ENCODE results near the gene ZNF584.

The ZNF584 gene

GRCh38 chr19:58466760-58467589, 58.5 kb downstream of the ZNF584 start, which contains the start of gene ZNF324:
Gene ZNF324 (plus strand): TSS chr19:58467080. CDS start chr19:58469186, 2,106 bp downstream.
- peaks cover 20% of the 10 kb centered on the region for H3K4me1 ChIP-seq (ENCODE audit: control insufficient read depth, low read length)
- H3K4me2 ChIP-seq (ENCODE audit: low read length), result peak within 1 kb of the TSS; percentile 72
- TF ChIP-seq CTCF (IDR thresholded peaks at IDR 0.05; ENCODE audit: low read depth, low read length, poor library complexity, severe bottlenecking), result peak; percentile 24
- TF ChIP-seq EZH2phosphoT487 (IDR thresholded peaks at IDR 0.05; ENCODE audit: borderline replicate concordance, low read length), result no peak
- H3K36me3 ChIP-seq (ENCODE audit: control insufficient read depth, low read length), result peaks cover 20% of the 10 kb centered on the region
- peaks cover 11% of the 10 kb centered on the region for H3F3A ChIP-seq (ENCODE audit: control insufficient read depth, insufficient read depth)
- H3K79me2 ChIP-seq (ENCODE audit: control insufficient read depth, low read length), result peaks cover 27% of the 10 kb centered on the region
- H4K20me1 ChIP-seq (ENCODE audit: control insufficient read depth, insufficient read depth, low read depth, low read length), result peaks cover 8% of the 10 kb centered on the region; the same call in 1 of the 2 replicates
- H3K4me3 ChIP-seq (ENCODE audit: low read length), result peak within 1 kb of the TSS; percentile 91
- no peaks in the 10 kb centered on the region for H3K9me3 ChIP-seq (ENCODE audit: control insufficient read depth, insufficient read depth, low read length)
- H3K9me2 ChIP-seq (replicated peaks; ENCODE audit: control insufficient read depth, low read length), result no peaks in the 10 kb centered on the region
- H3K27me3 ChIP-seq (ENCODE audit: control insufficient read depth, low read length), result peaks cover 3% of the 10 kb centered on the region; the same call in 1 of the 2 replicates
- 0 out of 2 replicates have a peak within 1 kb of the TSS, but pooled peaks have one; percentile 23 for H3K27ac ChIP-seq (ENCODE audit: low read depth, low read length)
